ENCODE results near the gene LZIC. TPM values are rescaled to one million over a fixed set of nuclear protein-coding genes. Genes with fewer than 3 reads are reported as not detected.

The LZIC gene
- total and polyA plus RNA-seq, 2 of the 13 experiments (the other 11 are each of a cell fraction or from before 2014, with no cell fraction given): 25.2 to 71.8 TPM

GRCh38 chr1:9929431-9930385 is 13.5 kb downstream of the LZIC start (continued):
- TF ChIP-seq PREB (CRISPR knock-in tag; IDR thresholded peaks at IDR 0.05): no peak
- peak; percentile 96 for TF ChIP-seq FOXO1 (CRISPR knock-in tag; IDR thresholded peaks at IDR 0.05)
- TF ChIP-seq ZNF691 (CRISPR knock-in tag; IDR thresholded peaks at IDR 0.05; ENCODE audit: borderline replicate concordance, low read depth): peak; percentile 63; the same call in 1 of the 2 replicates
- peak; percentile 44; the same call in 1 of the 2 replicates for TF ChIP-seq YEATS2 (CRISPR knock-in tag; IDR thresholded peaks at IDR 0.05; ENCODE audit: borderline replicate concordance)
- TF ChIP-seq TARDBP (CRISPR knock-in tag; IDR thresholded peaks at IDR 0.05): peak; percentile 61; the same call in 1 of the 2 replicates
- no peak for TF ChIP-seq ZFP91 (CRISPR knock-in tag; IDR thresholded peaks at IDR 0.05; ENCODE audit: borderline replicate concordance)
- no peak for TF ChIP-seq ZNF24 (IDR thresholded peaks at IDR 0.05)
- TF ChIP-seq ZBTB10 (CRISPR knock-in tag; IDR thresholded peaks at IDR 0.05; ENCODE audit: borderline replicate concordance): no peak
- peak; percentile 62; the same call in 1 of the 2 replicates for TF ChIP-seq POLR2G (IDR thresholded peaks at IDR 0.05; ENCODE audit: low read depth, low read length)
- TF ChIP-seq TBL1XR1 (IDR thresholded peaks at IDR 0.05; ENCODE audit: borderline replicate concordance, low read length, partially characterized antibody): peak; percentile 60
- TF ChIP-seq TFDP2 (CRISPR knock-in tag; IDR thresholded peaks at IDR 0.05): peak; percentile 51
- TF ChIP-seq ATF5 (CRISPR knock-in tag; IDR thresholded peaks at IDR 0.05; ENCODE audit: low read depth): no peak
- peak; percentile 97 for TF ChIP-seq ZBTB43 (CRISPR knock-in tag; conservative IDR thresholded peaks at IDR 0.05)
- TF ChIP-seq ZNF740 (CRISPR knock-in tag; IDR thresholded peaks at IDR 0.05): peak; percentile 64; the same call in 1 of the 2 replicates
- 0 out of 2 replicates have a peak, but pooled peaks have one; percentile 22 for TF ChIP-seq NKX3-1 (CRISPR knock-in tag; IDR thresholded peaks at IDR 0.05)
